Mammary microvascular endothelial cell (primary cell): Measurements from ENCODE around the gene UGP2. TPM values are rescaled to one million over a fixed set of nuclear protein-coding genes. Genes with fewer than 3 reads are reported as not detected.

Experiments used
- total RNA-seq: library from RNA; depleted of rRNA; stranded (reverse); fragments of >200 nt; gene quantifications from 2 replicates; pipeline ENCODE4 v1.2.3, GENCODE V29; 2015

The UGP2 gene
- total RNA-seq: 48.1 and 53.2 TPM in 2 replicates

GRCh38 chr2:63841254-63842022, at the start of gene UGP2:
TSS of gene UGP2 (plus strand) at chr2:63841896. CDS start at chr2:63842186, 290 bp downstream.

Other genes starting within 250 kb of the UGP2 start
- 15.5 and 17.5 TPM in 2 replicates for gene VPS54, start 177.5 kb downstream of the UGP2 start, total RNA-seq